Activated CD4-positive, CD25-positive, alpha-beta regulatory T cell treated with anti-CD3 and anti-CD28 coated beads, Interleukin-2, amount 50 U/mL, for 24 hours (primary cell): Measurements from ENCODE around the gene MARCHF9.

Experiments
- ATAC-seq, 2 donors: fragments of 150-1000 bp; cut with Tn5 transposase; one replicate each; pipeline ENCODE4 v1.10.0; 2021; ENCODE audit warnings: mild to moderate bottlenecking in 1 of 2, moderate library complexity in 1 of 2

Gene MARCHF9

DNA sequence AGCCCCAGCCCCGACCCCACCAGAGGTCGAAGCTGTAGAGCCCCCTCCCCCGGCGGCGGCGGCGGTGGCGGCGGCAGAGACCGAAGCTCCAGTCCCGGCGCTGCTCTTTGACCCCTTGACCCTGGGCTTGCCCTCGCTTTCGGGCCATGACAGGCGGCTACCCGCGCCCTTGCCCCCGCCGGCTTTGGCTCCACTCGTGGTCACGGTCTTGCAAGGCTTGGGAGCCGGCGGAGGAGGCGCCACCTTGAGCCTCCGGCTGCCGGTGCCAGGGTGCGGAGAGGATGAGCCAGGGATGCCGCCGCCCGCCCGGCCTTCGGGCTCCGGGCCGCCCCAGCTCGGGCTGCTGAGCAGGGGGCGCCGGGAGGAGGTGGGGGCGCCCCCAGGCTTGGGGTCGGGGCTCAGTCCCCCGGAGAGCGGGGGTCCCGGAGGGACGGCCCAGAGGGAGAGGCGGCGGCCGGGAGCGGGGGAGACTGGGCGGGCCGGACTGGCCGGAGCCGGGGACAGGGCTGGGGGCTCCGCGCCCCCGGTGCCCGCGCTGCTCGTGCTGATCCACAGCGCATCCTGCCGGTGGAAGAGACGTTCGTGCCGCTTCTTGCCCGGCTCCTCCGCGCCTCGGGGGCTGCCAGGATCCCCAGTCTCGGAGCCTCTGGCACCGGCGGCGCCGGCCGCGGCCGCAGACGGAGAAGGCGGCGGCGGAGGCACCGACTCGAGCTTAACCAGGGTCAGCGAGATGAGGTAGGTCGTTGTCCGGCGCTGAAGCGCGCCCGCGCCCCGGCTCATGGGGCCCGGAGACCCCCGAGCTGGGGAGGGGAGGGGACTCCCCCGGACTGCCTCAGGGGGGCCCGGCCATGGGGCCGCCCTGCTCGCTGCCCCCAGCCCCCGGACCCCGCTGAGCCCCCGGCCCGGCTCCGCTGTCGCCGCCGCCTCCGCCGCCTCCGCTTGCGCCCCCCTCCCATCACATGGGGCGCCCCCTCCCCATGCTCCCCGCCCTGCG lies 17.1 kb upstream of the MARCHF9 start:
- no peak for ATAC-seq

DNA sequence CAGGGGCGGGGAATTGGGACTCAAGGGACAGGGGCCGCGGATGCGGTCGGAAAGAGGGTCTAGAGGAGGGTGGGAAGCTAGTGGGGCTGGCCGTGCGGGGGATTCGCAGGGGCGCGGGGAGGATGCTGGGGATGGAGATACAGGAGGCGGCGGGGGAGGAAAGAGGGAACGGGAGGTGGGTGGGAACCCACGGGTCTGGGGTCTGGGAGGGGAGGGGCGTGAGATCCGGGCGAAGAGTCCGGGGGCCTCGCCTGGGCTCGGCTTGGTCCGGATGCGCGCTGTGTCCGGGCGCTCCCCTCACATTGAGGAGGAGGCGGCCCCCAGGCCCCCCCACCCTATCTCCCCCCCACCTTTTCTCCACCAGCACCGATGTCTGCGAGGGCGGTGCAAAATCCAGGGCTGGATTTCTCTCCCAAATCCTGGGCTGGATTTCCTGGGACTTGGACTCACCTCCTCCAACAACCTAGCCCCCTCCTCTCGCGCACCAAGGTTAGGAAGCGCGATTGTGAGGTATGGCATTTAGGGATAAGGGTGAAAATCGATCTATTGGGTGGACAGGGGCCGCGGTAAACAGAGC lies 16.2 kb upstream of the MARCHF9 start, which contains the start of gene AGAP2:
Gene AGAP2, minus strand, starts transcription at position 82 of the 577 bp plus-strand sequence. CDS start 496 bp downstream, outside the sequence.
- ATAC-seq: no peak

DNA sequence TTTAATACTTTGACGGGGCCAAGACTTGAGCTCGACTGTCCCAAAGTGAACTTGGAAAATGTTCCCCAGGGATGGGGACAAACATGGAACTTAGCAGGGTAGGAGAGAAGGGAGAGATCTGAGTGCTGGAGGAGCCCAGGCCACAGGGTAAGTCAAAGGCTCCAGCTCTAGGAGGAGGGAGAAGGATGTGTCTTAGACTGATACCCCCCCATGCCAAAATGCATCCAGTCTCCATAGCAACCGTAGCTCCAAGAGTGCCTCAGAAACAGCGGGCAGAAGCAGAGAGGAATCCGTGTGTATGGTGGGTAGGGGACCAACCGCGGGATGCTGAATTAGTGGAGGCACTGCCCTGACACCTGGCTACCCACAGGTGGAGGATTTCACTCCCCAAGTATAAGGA lies 15.5 kb upstream of the MARCHF9 start:
- ATAC-seq: no peak

DNA sequence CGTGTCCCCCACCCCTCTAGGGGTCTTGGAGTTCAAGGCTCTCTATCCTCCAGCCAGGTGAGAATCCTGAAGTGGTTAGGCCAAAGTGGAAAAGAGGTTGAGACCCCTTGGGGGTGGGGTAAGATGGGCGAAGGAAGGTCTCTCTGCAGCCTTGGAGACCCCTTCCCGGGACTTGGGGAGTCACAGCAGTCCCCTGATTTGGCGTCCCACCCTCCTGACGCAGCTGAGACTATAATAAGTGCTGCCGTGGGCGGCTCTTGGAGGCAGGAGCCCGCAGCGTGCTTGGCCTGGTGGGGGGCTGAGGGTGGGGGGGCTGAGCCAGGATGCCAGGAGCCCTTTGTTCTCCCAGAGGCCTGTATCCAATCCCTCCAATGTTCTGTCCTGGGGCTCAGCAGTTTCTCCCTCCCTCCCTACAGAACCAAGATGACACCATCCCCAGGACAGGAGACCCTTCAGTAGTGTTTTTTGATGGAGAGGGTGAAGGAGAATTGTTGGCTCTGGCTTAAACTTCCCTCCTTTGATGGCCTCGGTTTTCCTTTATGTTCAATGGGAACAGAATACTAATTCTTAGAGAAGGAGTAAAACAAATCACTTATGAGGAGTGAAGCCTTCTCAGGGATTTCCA lies 14.9 kb upstream of the MARCHF9 start:
- ATAC-seq: no peak

DNA sequence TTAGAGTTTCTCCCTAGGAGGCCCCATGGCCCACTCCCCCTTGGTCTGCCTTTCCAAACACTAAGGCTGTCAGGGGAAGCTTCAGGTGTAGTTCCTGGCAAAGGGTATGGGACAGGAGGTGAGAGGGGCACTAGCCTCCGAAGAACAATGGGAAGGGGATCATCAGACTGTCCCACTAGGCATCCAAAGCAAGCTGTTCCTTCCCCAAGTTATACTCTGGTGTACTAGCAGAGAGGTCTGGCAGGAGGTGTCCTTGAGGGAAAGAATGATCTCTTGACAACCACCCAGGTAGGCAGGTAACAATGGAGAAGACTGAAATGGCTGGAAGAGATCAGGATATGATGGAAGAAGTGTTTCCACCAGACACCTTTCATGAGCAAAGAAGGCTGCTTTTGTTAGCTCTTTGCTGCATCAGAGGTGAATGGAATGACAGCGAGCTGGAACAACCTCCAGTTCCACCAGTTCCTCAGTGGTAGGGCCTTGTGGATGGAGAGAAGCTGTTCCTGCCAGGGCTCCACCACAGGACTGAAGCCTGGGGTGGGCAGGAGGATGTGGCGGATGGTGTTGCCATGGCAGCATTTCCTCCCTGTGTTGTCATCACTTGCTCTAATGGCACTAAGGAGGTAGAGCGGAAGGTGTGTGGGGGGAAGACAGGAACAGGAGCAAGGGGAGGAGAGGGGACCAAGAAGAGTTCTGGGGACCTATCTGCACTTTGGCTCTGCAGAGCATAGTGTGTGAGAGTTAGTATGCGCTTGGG lies 14.1 kb upstream of the MARCHF9 start:
- ATAC-seq: peak; percentile 61 to 64

DNA sequence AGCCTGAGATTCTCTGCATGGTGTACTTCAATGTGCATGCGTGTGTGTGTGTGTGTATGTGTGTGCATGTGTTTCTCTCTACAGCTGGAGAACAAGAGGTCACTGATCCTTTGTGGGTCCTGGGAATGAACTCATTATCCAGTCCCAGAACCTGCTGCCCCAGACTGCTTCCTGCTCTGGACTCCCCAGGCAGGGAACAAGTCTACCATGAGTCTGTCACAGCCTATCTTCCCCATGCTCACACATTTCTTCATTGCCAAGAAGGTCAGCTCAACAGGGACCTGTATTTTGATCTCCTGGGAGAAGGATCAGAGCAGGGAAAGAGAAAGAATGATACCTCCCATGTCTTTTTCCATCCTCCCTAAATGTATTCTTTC lies 13.5 kb upstream of the MARCHF9 start:
- no peak for ATAC-seq

DNA sequence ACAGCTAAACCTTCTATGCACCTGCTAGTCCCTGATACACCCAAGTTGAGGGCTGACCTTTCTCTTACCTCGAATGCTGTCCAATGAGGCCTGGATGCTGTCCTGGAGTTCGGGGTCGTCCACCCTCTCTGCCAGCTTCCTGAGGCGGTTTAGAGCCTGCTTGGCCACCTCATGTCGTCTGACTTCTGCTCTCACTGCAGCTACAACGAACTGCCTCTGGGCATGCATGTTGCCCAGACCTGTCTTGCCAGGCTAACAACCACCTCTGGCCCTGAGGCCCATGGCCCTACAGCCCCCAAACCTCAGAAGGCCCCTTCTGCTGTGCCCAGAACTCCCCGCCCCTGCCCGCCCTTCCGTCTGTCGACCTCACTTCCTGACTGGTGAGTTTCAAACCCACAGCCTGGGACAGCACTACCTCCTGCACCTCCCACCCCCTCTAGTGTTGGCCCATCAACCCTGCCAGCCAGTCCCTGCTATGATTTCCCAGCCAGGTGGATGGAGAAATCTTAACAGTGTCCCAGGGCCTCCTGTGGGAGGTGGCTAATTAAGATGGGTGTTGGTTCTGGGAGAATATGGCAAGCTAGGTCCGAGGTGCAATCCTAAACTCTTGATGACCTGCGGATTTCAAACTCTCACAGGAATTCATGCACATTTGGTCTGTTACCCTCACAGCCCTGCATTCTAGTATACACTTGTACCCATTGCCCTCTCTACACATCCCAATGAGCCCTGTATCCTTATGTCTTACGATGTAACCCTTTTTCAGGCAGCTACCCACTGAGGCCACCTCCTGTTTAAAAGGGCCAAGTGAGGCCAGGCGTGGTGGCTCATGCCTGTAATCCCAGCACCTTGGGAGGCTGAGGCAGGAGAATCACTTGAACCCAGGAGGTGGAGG lies 12.8 kb upstream of the MARCHF9 start:
- peak; percentile 66 to 67 for ATAC-seq

DNA sequence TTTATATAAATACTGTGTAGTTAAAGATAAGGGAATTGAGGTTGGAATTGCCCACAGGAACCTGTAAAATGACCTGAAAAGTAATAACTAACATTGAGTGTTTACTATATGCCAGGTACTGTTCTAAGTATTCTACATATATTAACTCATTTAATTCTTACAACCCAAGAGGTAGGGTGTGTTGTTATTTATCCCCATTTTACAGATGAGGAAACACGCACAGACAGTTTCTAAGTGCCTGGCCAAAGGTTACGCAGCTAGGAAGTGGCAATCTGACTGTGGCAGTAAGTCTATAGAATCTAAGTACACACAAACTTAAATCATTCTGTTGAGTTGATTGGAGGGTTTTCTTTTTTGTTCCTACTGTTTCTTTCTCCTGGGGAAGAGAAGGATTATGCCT lies 11.1 kb upstream of the MARCHF9 start:
- ATAC-seq: no peak

DNA sequence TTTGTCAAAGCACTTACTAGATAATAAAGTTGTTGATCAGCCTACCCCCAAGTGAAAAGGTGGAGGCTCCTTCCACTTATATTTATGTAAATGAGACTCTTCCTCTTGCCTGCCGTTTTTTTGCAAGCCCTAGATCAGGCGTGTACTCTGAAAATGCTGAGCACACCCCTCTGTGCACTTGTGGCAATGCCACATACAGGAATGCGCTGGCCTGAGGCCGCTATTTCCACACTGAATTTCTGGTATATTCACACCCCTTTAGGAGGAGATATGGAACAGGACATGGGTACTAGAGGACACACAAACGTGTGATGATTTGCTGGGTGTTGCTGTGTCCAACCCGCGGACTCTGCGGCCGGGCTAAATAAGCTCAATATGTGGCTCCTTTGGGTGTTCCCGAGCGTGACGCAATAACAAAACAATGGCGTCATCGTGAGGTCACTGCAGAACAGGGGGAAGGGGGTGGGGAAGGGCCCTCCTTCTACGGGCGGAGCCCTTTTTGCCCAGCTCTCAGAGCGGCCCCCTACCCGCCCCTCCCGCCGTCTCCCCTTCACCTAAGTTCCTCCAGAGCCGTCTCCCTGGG lies 10.6 kb upstream of the MARCHF9 start:
- peak; percentile 39 to 44 for ATAC-seq

DNA sequence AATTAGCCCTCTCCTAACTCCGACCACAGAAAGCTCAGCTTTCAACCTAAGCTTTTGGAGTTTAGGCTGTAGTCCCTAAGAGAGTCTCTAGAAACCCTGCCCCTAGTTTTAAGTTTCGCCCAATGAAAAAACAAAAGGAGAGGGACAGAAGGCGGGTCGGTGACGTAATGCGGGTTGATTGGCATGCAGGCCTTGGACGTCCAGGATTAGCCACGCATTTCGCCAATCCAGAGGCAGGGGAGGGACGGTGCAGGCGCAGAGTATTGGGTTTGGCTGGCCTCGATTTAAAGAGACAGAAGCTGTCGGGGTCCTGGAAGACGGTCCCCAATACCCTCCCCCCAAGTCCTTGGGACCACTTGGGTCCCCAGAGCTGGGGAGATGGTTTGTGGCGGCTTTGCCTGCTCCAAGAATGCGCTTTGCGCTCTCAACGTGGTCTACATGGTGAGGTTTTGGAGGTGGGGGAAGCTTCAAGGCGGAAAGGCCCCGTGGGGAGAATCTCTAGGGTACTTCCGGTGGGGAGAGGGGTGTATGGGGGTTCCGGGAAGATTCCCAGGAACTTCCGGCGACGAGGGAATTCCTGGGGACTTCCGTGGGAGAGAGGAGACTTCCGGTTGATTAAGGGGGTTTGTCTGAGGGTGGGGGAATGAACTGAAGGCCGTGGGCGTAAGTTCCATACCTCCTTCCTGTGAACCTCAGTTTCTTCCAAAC lies 10.0 kb upstream of the MARCHF9 start, which contains the start of gene TSPAN31:
Gene TSPAN31, plus strand, starts transcription at position 263 of the 708 bp plus-strand sequence. Its CDS starts 116 bp downstream, at position 379.
- ATAC-seq: peak; percentile 87 to 90

DNA sequence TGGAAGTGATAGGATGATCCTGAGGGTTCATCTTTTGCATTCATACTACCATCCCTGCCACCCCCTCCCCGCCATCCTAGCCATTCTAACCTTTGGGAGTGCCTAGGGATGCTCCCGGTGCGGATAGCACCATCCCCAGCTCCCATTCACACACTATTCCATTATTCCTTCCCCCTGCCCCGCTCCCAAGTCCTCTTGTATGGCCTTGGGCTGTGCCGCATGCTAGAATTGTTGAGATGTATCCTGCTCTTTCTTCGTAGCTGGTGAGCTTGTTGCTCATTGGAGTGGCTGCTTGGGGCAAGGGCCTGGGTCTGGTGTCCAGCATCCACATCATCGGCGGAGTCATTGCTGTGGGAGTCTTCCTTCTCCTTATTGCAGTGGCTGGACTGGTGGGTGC lies 9.4 kb upstream of the MARCHF9 start:
- ATAC-seq: no peak

DNA sequence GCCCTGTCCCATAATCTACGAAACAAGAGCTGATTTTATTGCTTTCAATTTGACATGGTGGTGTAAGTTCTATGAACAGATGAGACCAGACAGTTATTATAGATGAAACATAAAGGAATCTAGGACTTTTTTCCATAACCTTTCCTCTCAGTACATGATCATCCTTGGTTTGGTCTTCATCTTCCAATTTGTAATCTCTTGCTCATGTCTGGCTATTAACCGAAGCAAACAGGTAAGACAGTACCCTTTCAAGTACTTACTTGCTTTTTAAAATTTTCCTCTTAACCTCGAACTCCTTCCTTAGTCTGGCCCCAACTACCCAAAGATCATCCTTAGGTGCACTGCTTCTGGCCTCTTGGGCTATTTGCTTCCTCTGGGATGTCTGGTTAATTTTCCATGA lies 8.9 kb upstream of the MARCHF9 start:
- no peak for ATAC-seq

DNA sequence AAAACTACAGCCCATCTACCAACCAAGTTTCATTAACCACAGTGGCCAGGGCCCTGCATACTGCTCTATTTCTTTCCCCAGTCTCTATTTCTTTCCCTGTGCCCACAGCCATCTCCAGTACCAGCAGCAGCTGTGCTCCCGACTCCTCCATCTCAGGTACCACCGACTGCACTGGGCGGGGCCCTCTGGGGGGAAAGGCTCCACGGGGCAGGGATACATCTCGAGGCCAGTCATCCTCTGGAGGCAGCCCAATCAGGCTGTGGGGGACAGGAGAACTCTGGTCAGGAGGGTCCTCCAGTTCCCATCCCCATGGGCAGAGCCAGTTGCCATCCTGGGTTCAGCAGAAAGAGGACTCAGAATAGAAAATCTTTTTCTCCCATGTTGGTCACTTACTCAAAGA lies 5.8 kb upstream of the MARCHF9 start:
- no peak for ATAC-seq

DNA sequence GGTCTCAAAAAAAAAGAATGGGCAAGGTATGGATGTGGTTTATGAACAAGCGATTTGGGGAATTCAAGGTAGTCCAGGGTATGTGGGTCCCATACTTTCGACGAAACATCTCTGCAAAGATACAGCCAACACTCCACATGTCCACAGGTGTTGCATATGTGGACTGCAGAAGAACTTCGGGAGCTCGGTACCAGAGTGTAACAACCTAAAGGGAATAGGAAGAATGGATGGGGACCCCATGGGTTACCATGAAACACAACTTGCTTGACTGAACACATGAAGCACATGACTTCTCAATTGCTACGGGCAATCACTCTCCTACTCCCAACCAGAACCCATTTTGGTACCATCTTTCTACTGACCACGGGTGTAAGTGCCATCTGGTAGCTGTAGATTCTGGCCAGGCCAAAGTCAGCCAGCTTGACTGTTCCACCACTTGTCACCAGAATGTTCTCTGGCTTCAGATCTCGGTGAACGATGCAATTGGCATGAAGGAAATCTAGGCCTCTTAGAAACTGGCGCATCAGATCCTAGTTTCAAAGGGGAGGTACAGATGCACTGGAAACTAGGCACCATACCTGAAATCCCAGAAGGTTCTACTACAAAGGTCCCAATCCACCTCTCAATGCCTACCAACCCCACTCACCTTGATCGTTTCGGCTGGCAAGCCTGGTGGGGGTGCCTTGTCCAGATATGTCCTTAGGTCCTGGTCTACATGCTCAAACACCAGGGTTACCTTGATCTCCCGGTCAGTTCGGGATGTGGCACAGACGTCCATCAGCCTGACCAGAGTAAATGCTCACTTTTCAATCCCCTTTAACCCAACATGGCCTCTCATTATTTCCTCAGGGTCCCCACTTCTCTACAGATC lies 4.1 kb upstream of the MARCHF9 start:
- ATAC-seq: no peak

DNA sequence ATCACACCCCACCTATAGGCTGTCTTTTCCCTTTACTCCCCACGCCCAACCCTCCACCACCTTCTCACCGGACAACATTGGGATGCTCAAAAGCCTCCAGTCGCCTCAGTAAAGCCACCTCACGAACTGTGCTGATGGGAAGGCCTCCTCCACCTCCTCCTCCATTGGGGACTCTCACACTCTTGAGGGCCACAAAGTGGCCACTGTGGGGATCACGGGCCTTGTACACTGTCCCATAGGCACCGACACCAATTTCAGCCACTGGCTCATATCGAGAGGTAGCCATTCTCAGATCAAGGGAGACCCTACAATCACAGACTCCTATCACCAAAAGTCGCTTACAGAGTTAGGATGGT lies 3.5 kb upstream of the MARCHF9 start:
- ATAC-seq: no peak

DNA sequence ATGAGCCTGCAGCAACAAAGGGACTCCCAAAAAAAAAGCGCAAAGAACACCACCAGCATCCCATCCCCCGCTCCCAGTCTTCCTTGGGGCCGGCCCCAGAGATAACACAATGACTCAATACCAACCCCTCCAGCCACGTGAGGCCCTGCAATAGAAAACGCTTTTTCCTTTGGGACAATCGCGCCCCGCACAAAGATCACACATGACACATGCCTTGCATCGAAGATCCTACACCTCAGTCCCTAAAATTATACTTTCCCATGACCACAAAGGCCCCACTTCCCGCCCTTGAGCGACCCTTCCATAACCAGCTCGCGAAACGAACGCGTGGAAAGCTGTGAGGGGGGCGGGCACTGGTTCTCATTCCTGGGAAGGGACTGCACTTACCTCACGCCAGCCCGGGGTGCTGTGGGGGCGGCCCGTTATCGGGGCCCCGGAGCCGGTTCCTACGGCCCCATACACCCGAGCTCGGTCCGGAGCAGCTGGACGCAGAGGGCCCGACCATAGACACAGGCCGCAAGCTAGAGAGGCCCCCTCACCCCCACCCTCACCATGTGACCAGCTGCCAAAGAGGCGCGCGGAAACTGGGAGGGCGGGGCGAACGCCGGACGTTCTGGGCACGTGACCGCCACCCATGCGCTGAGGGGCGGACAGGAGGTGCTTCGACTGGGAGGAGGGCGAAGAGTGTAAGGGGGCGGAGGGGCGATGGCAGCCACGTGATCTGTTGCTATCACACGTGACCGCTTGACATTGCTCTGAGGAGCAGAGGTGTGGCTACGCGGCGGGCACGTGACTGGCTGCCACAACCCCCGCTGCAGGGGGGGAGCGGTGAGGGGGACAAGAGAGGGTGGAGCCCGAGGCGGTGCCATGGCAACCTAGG lies 2.9 kb upstream of the MARCHF9 start, which contains the start of gene CDK4:
Gene CDK4, minus strand, starts transcription at position 523 of the 880 bp plus-strand sequence. CDS start 593 bp downstream, outside the sequence.
- ATAC-seq: peak; percentile 75 to 76

DNA sequence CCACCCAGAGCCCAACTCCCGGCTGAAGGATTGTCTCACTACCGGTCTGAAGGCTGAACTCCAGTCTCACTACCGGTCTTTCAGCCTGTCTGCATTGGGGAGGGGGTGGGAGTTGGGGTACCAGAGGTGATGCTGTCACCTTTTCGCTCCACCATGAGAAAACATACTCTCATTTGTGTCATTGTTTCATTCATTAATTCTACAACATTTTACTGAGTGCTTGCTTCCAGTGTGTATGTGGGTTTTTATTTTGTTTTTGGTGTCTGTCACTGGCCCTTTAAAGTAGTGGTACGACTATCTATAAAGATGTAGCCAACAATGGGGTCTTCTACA lies 2.3 kb upstream of the MARCHF9 start:
- no peak for ATAC-seq

DNA sequence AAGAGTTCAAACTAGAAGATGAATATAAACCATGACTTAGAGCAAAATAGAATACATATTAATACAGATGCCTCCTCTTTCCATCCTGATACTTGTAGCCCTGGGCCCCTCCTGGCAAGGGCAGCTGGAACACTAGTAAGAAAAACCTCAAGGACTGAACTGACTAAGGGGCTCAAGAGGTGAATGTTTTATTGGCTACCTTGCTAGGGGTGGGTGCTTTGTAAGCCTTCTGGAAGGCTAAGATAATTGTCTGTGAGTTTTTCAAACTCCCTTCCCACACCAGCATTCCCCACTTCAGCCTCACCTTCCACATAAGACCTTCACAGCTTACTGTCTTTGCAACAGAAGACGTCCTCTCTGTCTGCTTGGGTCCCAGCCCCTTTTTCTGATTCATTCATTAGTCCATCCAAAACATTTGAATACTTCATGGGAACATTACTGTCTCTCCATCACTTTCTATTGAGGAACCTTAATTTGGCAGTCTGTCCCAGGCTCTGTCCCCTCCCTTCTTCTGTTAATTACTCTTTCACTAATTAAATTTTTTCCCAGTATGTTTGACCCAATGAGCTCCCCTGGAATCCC lies 1.1 kb upstream of the MARCHF9 start:
- ATAC-seq: no peak

DNA sequence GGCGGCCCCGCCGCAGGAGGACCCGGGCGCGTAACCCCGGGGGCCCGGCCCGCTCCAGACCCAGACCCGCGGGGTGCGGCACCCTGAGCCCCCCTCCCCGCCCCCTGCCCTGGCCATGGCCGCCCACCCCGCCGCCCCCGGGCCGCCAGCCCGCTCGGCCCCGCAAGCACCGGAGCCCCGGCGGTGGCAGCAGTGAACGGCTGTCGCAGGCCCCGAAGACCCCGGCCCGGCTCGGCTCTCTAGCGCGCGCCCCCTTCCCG lies 221 bp downstream of the MARCHF9 start:
- no peak for ATAC-seq
